Common myeloid progenitor, CD34-positive (primary cell): ENCODE results near the gene GALNT9.
"Not testable (repeated sequence)": the region's sequence is repeated elsewhere in the genome, so short reads cannot be mapped to it uniquely, and the experiment has no call there.

ENCODE experiments used
- CTCF ChIA-PET: fragments of 350-600 bp; sonication (Branson Sonifier 250); formaldehyde crosslinking; loops from one replicate; lab custom pipeline; 2021; ENCODE audit warnings: antibody characterized with exemption; lab: Charles Lee
- POLR2A ChIA-PET: fragments of 350-600 bp; sonication (Branson Sonifier 250); formaldehyde crosslinking; loops from one replicate; lab custom pipeline; 2021; ENCODE audit warnings: antibody characterized with exemption; lab: Charles Lee
- DNase-seq, 3 donors: peaks; one replicate each; pipeline versions ENCODE4 v3.0.0 to v3.0.0-alpha.2; 2013
- H3K27ac ChIP-seq, 2 experiments: 1 replicate in 1 of 2; 2 replicates in 1 of 2; pipeline ENCODE4 v1.7.0; 2013; ENCODE audit warnings: inconsistent platforms in 2 of 2, low read length in 2 of 2, mild to moderate bottlenecking in 2 of 2, low read depth in 1 of 2, moderate library complexity in 1 of 2; ENCODE audit not compliant: severe bottlenecking in 2 of 2, insufficient read depth in 1 of 2, poor library complexity in 1 of 2
- H3K27me3 ChIP-seq, 5 experiments: replicated peaks in 2 of 5; 1 replicate in 3 of 5; 2 replicates in 2 of 5; pipeline versions ENCODE4 v1.6.1 to v1.7.0; 2013; ENCODE audit warnings: low read length in 4 of 5, mild to moderate bottlenecking in 2 of 5, moderate library complexity in 2 of 5, inconsistent platforms in 1 of 5; ENCODE audit not compliant: insufficient read depth in 5 of 5, control insufficient read depth in 4 of 5
- H3K36me3 ChIP-seq, 4 experiments: 1 replicate in 2 of 4; 2 replicates in 2 of 4; pipeline versions ENCODE4 v1.6.1 to v1.7.0; 2013; ENCODE audit warnings: low read length in 3 of 4, control low read depth in 1 of 4, mild to moderate bottlenecking in 1 of 4; ENCODE audit not compliant: control insufficient read depth in 4 of 4, insufficient read depth in 4 of 4
- H3K4me1 ChIP-seq, 4 experiments: 1 replicate in 3 of 4; 2 replicates in 1 of 4; pipeline versions ENCODE4 v1.6.1 to v1.7.1; 2013; ENCODE audit warnings: low read length in 3 of 4, mild to moderate bottlenecking in 3 of 4, control low read depth in 1 of 4, inconsistent platforms in 1 of 4, moderate library complexity in 1 of 4; ENCODE audit not compliant: control insufficient read depth in 4 of 4, insufficient read depth in 4 of 4; ENCODE audit errors: control extremely low read depth in 1 of 4
- H3K4me3 ChIP-seq, 7 experiments: 1 replicate in 4 of 7; 2 replicates in 3 of 7; pipeline versions ENCODE4 v1.5.1 to v1.7.0; 2013; ENCODE audit warnings: mild to moderate bottlenecking in 7 of 7, low read length in 6 of 7, moderate library complexity in 6 of 7, inconsistent platforms in 2 of 7, low read depth in 2 of 7, control low read depth in 1 of 7; ENCODE audit not compliant: insufficient read depth in 4 of 7, control insufficient read depth in 1 of 7; ENCODE audit errors: extremely low read depth in 1 of 7
- H3K9me3 ChIP-seq, 5 experiments: 1 replicate in 4 of 5; 2 replicates in 1 of 5; pipeline versions ENCODE4 v1.6.1 to v1.7.1; 2013; ENCODE audit warnings: low read length in 4 of 5, mild to moderate bottlenecking in 2 of 5, inconsistent platforms in 1 of 5, low read depth in 1 of 5, moderate library complexity in 1 of 5; ENCODE audit not compliant: control insufficient read depth in 4 of 5, insufficient read depth in 2 of 5; ENCODE audit errors: control extremely low read depth in 1 of 5
- WGBS: methylation state at CpG from one replicate; pipeline ENCODE4 v1.1.5; 2013; ENCODE audit not compliant: insufficient coverage; 5-methylcytosine and 5-hydroxymethylcytosine counted together

The GALNT9 gene

DNA sequence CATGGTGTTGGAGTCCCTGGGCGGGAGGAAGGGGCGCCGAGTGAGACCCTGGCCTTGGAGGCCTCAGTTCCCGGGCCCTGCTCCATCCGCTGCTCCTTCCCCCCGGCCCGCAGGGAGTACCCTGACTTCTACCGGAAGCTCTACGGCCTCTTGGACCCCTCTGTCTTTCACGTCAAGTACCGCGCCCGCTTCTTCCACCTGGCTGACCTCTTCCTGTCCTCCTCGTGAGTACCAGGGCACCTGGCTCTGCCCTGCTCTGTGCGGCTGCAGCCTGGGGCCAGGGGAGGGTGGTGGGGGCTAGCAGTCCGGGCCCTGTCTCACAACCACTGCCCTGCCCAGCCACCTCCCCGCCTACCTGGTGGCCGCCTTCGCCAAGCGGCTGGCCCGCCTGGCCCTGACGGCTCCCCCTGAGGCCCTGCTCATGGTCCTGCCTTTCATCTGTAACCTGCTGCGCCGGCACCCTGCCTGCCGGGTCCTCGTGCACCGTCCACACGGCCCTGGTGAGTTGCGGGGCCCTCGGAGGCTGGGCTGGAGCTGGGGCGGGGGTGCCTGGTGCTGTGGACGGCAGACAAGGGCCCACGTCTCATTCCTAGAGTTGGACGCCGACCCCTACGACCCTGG is 178.1 kb downstream of the GALNT9 start:
- Histone ChIP-seq H3K4me3 (no peak overlapping the region), H3K27me3 (no peaks in the 10 kb centered on the region), H3K4me1 (peaks cover 0 to 6% (median 2%) of the 10 kb centered on the region in 4 experiments), H3K36me3 (peaks cover 0 to 37% (median 26%) of the 10 kb centered on the region in 4 experiments), H3K9me3 (no peaks in the 10 kb centered on the region), H3K27ac (no peak overlapping the region)
- WGBS = 97% methylated on average over 27 of the region's 36 CpGs
- POLR2A ChIA-PET = no interaction called here
- DNase-seq = no peak
- CTCF ChIA-PET = interaction anchor here (0.7 to 1.5 kb wide), 4 partner anchors 68 to 222 kb away, joined by 3 to 6 read pairs (median 3); no protein-coding TSS in a partner anchor

- H3K27ac ChIP-seq = no peak overlapping the region
- POLR2A ChIA-PET = no interaction called here
- H3K9me3 ChIP-seq = no peaks in the 10 kb centered on the region
- H3K4me3 ChIP-seq = no peak overlapping the region
- 100% methylated on average over 4 of the region's 6 CpGs for WGBS
- H3K27me3 ChIP-seq = no peaks in the 10 kb centered on the region
- H3K4me1 ChIP-seq = peaks cover 0 to 6% (median 2%) of the 10 kb centered on the region in 4 experiments
- DNase-seq = no peak
- H3K36me3 ChIP-seq = peaks cover 0 to 42% (median 25%) of the 10 kb centered on the region in 4 experiments
- CTCF ChIA-PET = interaction anchor here (1.0 kb wide), 1 partner anchor 191 kb away, joined by 3 read pairs; no protein-coding TSS in a partner anchor
These were observed 178.6 kb downstream of the GALNT9 start for GRCh38 chr12:132150780-132151144.

DNA sequence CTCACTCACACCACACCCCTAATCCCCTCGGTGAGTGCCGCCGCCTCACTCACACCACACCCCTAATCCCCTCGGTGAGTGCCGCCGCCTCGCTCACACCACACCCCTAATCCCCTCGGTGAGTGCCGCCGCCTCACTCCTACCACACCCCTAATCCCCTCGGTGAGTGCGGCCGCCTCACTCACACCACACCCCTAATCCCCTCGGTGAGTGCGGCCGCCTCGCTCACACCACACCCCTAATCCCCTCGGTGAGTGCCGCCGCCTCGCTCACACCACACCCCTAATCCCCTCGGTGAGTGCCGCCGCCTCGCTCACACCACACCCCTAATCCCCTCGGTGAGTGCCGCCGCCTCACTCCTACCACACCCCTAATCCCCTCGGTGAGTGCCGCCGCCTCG is 179.9 kb downstream of the GALNT9 start:
- CTCF ChIA-PET, H3K4me3 ChIP-seq, H3K9me3 ChIP-seq, DNase-seq, H3K27ac ChIP-seq, POLR2A ChIA-PET, H3K27me3 ChIP-seq: not testable (repeated sequence)
- H3K4me1 ChIP-seq = peaks cover 0 to 15% (median 13%) of the 10 kb centered on the region in 4 experiments
- peaks cover 0 to 45% (median 25%) of the 10 kb centered on the region in 4 experiments for H3K36me3 ChIP-seq
- WGBS = 89% methylated on average over 10 of the region's 32 CpGs

DNA sequence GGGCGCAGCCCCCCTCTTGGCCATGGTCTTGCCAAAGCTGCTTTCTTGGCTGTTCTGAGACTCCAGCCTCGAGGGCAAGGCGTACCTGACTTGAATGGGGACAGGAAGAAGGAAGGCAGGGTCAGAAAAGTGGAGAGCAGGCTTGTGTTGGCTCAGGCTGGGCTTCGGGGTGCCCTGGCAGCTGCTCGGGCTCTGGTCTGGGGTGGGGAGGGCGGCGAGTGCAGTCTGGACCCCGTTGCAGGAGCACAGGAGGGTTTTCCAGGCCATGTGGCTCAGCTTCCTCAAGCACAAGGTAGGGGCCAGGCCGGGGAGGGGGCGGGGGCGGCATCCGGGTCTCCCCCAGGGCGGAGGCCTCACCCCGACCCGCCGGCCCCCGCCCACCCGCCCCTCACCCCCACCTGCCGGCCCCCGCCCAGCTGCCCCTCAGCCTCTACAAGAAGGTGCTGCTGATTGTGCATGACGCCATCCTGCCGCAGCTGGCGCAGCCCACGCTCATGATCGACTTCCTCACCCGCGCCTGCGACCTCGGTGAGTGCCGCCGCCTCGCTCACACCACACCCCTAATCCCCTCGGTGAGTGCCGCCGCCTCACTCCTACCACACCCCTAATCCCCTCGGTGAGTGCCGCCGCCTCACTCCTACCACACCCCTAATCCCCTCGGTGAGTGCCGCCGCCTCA is 180.9 kb downstream of the GALNT9 start:
- ChIA-PET CTCF (interaction anchor here (1.7 kb wide), 1 partner anchor 266 kb away, joined by 8 read pairs; no protein-coding TSS in a partner anchor), POLR2A (no interaction called here)

DNA sequence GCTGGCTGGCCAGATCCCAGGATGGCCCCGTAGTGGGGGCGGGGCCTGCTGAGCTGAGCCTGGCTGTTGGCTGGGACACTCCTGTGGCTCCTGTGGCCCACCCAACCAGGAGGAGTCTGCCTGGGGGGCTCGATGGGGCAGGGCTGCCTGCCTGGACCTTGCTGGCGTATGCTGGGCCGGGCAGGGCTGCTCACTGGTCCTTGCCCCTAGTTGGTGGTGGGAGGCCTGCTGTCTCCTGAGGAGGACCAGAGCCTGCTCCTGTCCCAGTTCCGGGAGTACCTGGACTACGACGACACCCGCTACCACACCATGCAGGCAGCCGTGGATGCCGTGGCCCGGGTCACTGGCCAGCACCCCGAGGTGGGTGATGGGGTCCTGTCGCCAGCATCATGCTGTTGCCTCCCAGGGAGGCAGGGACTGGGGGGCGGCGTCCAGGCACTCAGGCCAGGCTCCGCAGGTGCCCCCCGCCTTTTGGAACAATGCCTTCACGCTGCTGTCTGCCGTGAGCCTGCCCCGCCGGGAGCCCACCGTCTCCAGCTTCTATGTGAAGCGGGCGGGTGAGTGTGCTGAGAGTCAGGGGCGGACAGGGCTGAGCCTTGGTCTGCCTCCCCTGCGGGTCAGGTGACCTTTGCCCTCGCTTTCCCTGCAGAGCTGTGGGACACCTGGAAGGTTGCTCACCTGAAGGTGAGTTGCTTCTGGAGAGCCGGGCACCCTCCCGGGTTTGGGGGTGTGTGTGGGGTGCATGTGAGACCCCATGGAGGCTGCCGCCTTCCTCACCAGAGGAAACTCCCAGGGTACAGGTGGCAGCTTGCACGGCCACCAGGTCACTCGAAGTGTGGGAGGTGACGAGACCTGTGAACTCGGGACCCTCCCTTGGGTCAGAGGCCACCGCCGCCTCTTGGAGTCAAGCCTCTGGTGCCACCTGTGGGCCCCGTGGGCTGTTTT is 181.7 kb downstream of the GALNT9 start:
- POLR2A ChIA-PET = interaction anchor here (0.6 kb wide), 1 partner anchor 278 kb away, joined by 3 read pairs; no protein-coding TSS in a partner anchor
- 98% methylated on average over 37 of the region's 38 CpGs for WGBS
- H3K9me3 ChIP-seq = no peaks in the 10 kb centered on the region
- H3K4me1 ChIP-seq = peaks cover 0 to 20% (median 19%) of the 10 kb centered on the region in 4 experiments
- CTCF ChIA-PET = interaction anchor here (1.7 kb wide), 1 partner anchor 266 kb away, joined by 8 read pairs; no protein-coding TSS in a partner anchor
- DNase-seq = no peak
- H3K4me3 ChIP-seq = no peak overlapping the region
- H3K27ac ChIP-seq = no peak overlapping the region
- no peaks in the 10 kb centered on the region for H3K27me3 ChIP-seq
- peaks cover 0 to 45% (median 25%) of the 10 kb centered on the region in 4 experiments for H3K36me3 ChIP-seq

More for the DNA sequence above, 180.9 kb downstream of the GALNT9 start:
- Histone ChIP-seq H3K36me3 (peaks cover 0 to 45% (median 25%) of the 10 kb centered on the region in 4 experiments), H3K4me3 (no peak overlapping the region), H3K4me1 (peaks cover 0 to 12% (median 11%) of the 10 kb centered on the region in 4 experiments), H3K27me3 (no peaks in the 10 kb centered on the region), H3K27ac (no peak overlapping the region), H3K9me3 (no peaks in the 10 kb centered on the region)
- DNase-seq = no peak
- 98% methylated on average over 6 of the region's 41 CpGs for WGBS

- no peak overlapping the region for H3K27ac ChIP-seq
- no peaks in the 10 kb centered on the region for H3K27me3 ChIP-seq
- H3K4me3 ChIP-seq = no peak overlapping the region
- ChIA-PET CTCF (interaction anchor here (0.8 to 1.7 kb wide), 4 partner anchors 8 to 267 kb away, joined by 3 to 8 read pairs (median 4); no protein-coding TSS in a partner anchor), POLR2A (interaction anchor here (0.6 kb wide), 1 partner anchor 279 kb away, joined by 3 read pairs; no protein-coding TSS in a partner anchor)
- H3K36me3 ChIP-seq = peaks cover 4 to 46% (median 29%) of the 10 kb centered on the region in 4 experiments
- DNase-seq = no peak
- 97% methylated on average over 16 of the region's 19 CpGs for WGBS
- H3K9me3 ChIP-seq = no peaks in the 10 kb centered on the region
- H3K4me1 ChIP-seq = peaks cover 0 to 23% (median 22%) of the 10 kb centered on the region in 4 experiments
These were observed 182.5 kb downstream of the GALNT9 start for GRCh38 chr12:132146772-132147422.
